GM23248 (cell line): ENCODE data around the gene LAMP5. TPM values are rescaled to one million over a fixed set of nuclear protein-coding genes. Genes with fewer than 3 reads are reported as not detected.

ENCODE experiments used
- DNase-seq: peaks from one replicate; pipeline ENCODE4 v3.0.0-alpha.2; 2015
- H2AFZ ChIP-seq: fragments of 200-600 bp; sonication (generic); 2 replicates; pipeline ENCODE4 v1.6.1; 2016; ENCODE audit warnings: antibody characterized with exemption
- H3F3A ChIP-seq: fragments of 200-600 bp; sonication (generic); 2 replicates; pipeline ENCODE4 v1.6.1; 2016; ENCODE audit warnings: mild to moderate bottlenecking, antibody characterized with exemption, mixed run types; ENCODE audit not compliant: insufficient read depth
- H3K27ac ChIP-seq: fragments of 200-600 bp; sonication (generic); 2 replicates; pipeline ENCODE4 v1.5.1; 2016; ENCODE audit warnings: mild to moderate bottlenecking
- H3K27me3 ChIP-seq: fragments of 200-600 bp; sonication (generic); replicated peaks from 2 replicates; pipeline ENCODE4 v1.6.1; 2016; ENCODE audit warnings: mild to moderate bottlenecking; ENCODE audit not compliant: insufficient read depth
- H3K36me3 ChIP-seq: fragments of 200-600 bp; sonication (generic); 2 replicates; pipeline ENCODE4 v1.6.1; 2016; ENCODE audit warnings: low read depth, mild to moderate bottlenecking
- H3K4me1 ChIP-seq: fragments of 200-600 bp; sonication (generic); 2 replicates; pipeline ENCODE4 v1.6.1; 2016; ENCODE audit warnings: mild to moderate bottlenecking; ENCODE audit not compliant: insufficient read depth
- H3K4me2 ChIP-seq: fragments of 200-600 bp; sonication (generic); one replicate; pipeline ENCODE4 v1.6.1; 2016; ENCODE audit warnings: mild to moderate bottlenecking; ENCODE audit not compliant: unreplicated experiment
- H3K4me3 ChIP-seq: fragments of 200-600 bp; sonication (generic); 2 replicates; pipeline ENCODE4 v1.5.1; 2016; ENCODE audit warnings: mild to moderate bottlenecking
- H3K79me2 ChIP-seq: fragments of 200-600 bp; sonication (generic); 2 replicates; pipeline ENCODE4 v1.6.1; 2016; ENCODE audit warnings: mild to moderate bottlenecking; ENCODE audit not compliant: insufficient read depth
- H3K9ac ChIP-seq: fragments of 200-600 bp; sonication (generic); 2 replicates; pipeline ENCODE4 v1.6.1; 2016; ENCODE audit warnings: mild to moderate bottlenecking
- H3K9me2 ChIP-seq: fragments of 200-600 bp; sonication (generic); 2 replicates; pipeline ENCODE4 v1.6.1; 2016; ENCODE audit warnings: mixed run types, mild to moderate bottlenecking, moderate library complexity; ENCODE audit not compliant: insufficient read depth
- H3K9me3 ChIP-seq: fragments of 200-600 bp; sonication (generic); one replicate; pipeline ENCODE4 v1.6.1; 2017; ENCODE audit warnings: low read depth
- H4K20me1 ChIP-seq: fragments of 200-600 bp; sonication (generic); 2 replicates; pipeline ENCODE4 v1.6.0; 2016; ENCODE audit not compliant: insufficient read depth
- EZH2 ChIP-seq: fragments of 200-600 bp; sonication (generic); IDR thresholded peaks from 2 replicates; pipeline ENCODE4 v1.6.1; 2018; ENCODE audit warnings: antibody characterized with exemption, mild to moderate bottlenecking; ENCODE audit not compliant: insufficient read depth, poor library complexity, severe bottlenecking
- EZH2phosphoT487 ChIP-seq: fragments of 200-600 bp; sonication (generic); IDR thresholded peaks from 2 replicates; pipeline ENCODE4 v1.6.1; 2018; ENCODE audit warnings: antibody characterized with exemption, moderate library complexity, mild to moderate bottlenecking, low read depth; ENCODE audit not compliant: insufficient read depth
- WGBS, 2 experiments: methylation state at CpG; one replicate each; pipeline ENCODE4 v1.1.6; 2015 to 2017; ENCODE audit warnings: low lambda C conversion rate in 2 of 2, low coverage in 1 of 2; ENCODE audit errors: missing lambda C conversion rate in 2 of 2; 5-methylcytosine and 5-hydroxymethylcytosine counted together
- in situ Hi-C: fragments of 300-500 bp; cut with MboI; formaldehyde crosslinking; loops from 2 replicates; pipeline ENCODE4 v1.15.0; 2020
- polyA plus RNA-seq: library from polyadenylated mRNA; unstranded; fragments of >200 nt; fragmentation: Nextera tagmentation; extraction: Ambion mirVana; gene quantifications from 2 replicates; pipeline ENCODE4 v1.2.1, GENCODE V29; 2016
- total RNA-seq: library from RNA; depleted of rRNA; stranded (reverse); fragments of >200 nt; shearing (Covaris generic); gene quantifications from 2 replicates; pipeline ENCODE4 v1.2.3, GENCODE V29; 2014

Gene LAMP5
- total and polyA plus RNA-seq, 2 experiments from 2014 or later: 0.11 TPM; not detected in 1

- H3F3A ChIP-seq: no peaks in the 10 kb centered on the region
- no peak overlapping the region for H3K9ac ChIP-seq
- H2AFZ ChIP-seq: no peak overlapping the region
- no peak for DNase-seq
- H3K4me3 ChIP-seq: no peak overlapping the region
- in situ Hi-C loops: no loop called here
- TF ChIP-seq EZH2 (no peak), EZH2phosphoT487 (no peak)
- H3K4me1 ChIP-seq: no peaks in the 10 kb centered on the region
- no peak overlapping the region for H3K4me2 ChIP-seq
- H3K27ac ChIP-seq: no peak overlapping the region
- no peaks in the 10 kb centered on the region for H3K27me3 ChIP-seq
- H4K20me1 ChIP-seq: no peaks in the 10 kb centered on the region
- H3K9me2 ChIP-seq: no peaks in the 10 kb centered on the region
- WGBS, 2 experiments: 1 to 2% methylated on average over 2 of the region's 2 CpGs
- no peaks in the 10 kb centered on the region for H3K9me3 ChIP-seq
- no peaks in the 10 kb centered on the region for H3K79me2 ChIP-seq
- no peaks in the 10 kb centered on the region for H3K36me3 ChIP-seq
Measured at GRCh38 chr20:9483131-9483530, 31.3 kb upstream of the LAMP5 start.

GRCh38 chr20:9485614-9486340 is 28.6 kb upstream of the LAMP5 start:
- H3K4me3 ChIP-seq: no peak overlapping the region
- in situ Hi-C loops: no loop called here
- H3K36me3 ChIP-seq: no peaks in the 10 kb centered on the region
- H3K9ac ChIP-seq: no peak overlapping the region
- H3K9me3 ChIP-seq: no peaks in the 10 kb centered on the region
- WGBS, 2 experiments: 61 to 66% methylated on average over 9 of the region's 9 CpGs
- no peaks in the 10 kb centered on the region for H3K9me2 ChIP-seq
- 0 out of 2 replicates have a peak, but pooled peaks cover 5% of the 10 kb centered on the region for H3K27me3 ChIP-seq
- no peak overlapping the region for H3K4me2 ChIP-seq
- H3F3A ChIP-seq: no peaks in the 10 kb centered on the region
- H3K79me2 ChIP-seq: no peaks in the 10 kb centered on the region
- TF ChIP-seq EZH2phosphoT487: no peak
- no peak overlapping the region for H2AFZ ChIP-seq
- H3K27ac ChIP-seq: no peak overlapping the region
- no peaks in the 10 kb centered on the region for H3K4me1 ChIP-seq
- DNase-seq: no peak
- H4K20me1 ChIP-seq: no peaks in the 10 kb centered on the region; the same call in 1 of the 2 replicates

GRCh38 chr20:9487231-9487630 is 27.2 kb upstream of the LAMP5 start:
- H3K4me1 ChIP-seq: no peaks in the 10 kb centered on the region
- TF ChIP-seq EZH2phosphoT487 (no peak), EZH2 (no peak)
- in situ Hi-C loops: no loop called here
- no peaks in the 10 kb centered on the region for H3K79me2 ChIP-seq
- H3K36me3 ChIP-seq: no peaks in the 10 kb centered on the region
- no peak for DNase-seq
- no peaks in the 10 kb centered on the region for H3F3A ChIP-seq
- H4K20me1 ChIP-seq: no peaks in the 10 kb centered on the region; the same call in 1 of the 2 replicates
- H3K4me3 ChIP-seq: no peak overlapping the region
- H3K27me3 ChIP-seq: 0 out of 2 replicates have a peak, but pooled peaks cover 5% of the 10 kb centered on the region
- H3K27ac ChIP-seq: no peak overlapping the region
- H3K9me3 ChIP-seq: no peaks in the 10 kb centered on the region
- H3K9ac ChIP-seq: no peak overlapping the region
- H2AFZ ChIP-seq: no peak overlapping the region
- H3K4me2 ChIP-seq: no peak overlapping the region
- no peaks in the 10 kb centered on the region for H3K9me2 ChIP-seq
- 51 to 59% methylated on average over 4 of the region's 4 CpGs for WGBS, 2 experiments

- TF ChIP-seq EZH2phosphoT487 (no peak), EZH2 (no peak)
- in situ Hi-C loops: no loop called here
- no peaks in the 10 kb centered on the region for H3F3A ChIP-seq
- no peak overlapping the region for H3K4me3 ChIP-seq
- 0 out of 2 replicates have a peak, but pooled peaks cover 5% of the 10 kb centered on the region for H3K27me3 ChIP-seq
- no peaks in the 10 kb centered on the region for H3K79me2 ChIP-seq
- no peak overlapping the region for H3K4me2 ChIP-seq
- no peaks in the 10 kb centered on the region for H3K9me3 ChIP-seq
- H3K4me1 ChIP-seq: no peaks in the 10 kb centered on the region
- no peaks in the 10 kb centered on the region; the same call in 1 of the 2 replicates for H4K20me1 ChIP-seq
- no peak overlapping the region for H2AFZ ChIP-seq
- no peaks in the 10 kb centered on the region for H3K9me2 ChIP-seq
- WGBS, 2 experiments: 24 to 30% methylated on average over 2 of the region's 2 CpGs
- no peak overlapping the region for H3K27ac ChIP-seq
- no peak overlapping the region for H3K9ac ChIP-seq
- H3K36me3 ChIP-seq: no peaks in the 10 kb centered on the region
- DNase-seq: no peak
Measured at GRCh38 chr20:9488063-9488462, 26.3 kb upstream of the LAMP5 start.
